Fibroblast of gingiva (primary cell): ENCODE data around the gene EFCAB11.
A peak's percentile ranks its signal among the peaks of the same experiment; 100 is the strongest.

Experiments
- DNase-seq: peaks from one replicate; pipeline ENCODE4 v3.0.0-alpha.2; 2011; ENCODE audit warnings: low read depth

Gene EFCAB11

DNA sequence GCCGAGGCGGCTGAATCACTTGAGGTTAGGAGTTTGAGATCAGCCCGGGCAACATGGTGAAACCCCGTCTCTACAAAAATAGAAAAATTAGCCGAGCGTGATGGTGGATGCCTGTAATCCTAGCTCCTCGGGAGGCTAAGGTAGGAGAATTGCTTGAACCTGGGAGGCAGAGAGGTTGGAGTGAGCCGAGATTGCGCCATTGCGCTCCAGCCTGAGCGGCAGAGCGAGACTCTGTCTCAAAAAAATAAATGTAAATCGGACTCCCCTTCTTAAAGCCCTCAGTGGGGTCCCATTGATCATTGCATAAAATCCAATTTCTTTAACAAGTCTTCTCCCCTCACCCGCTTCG, 2.1 kb upstream of the EFCAB11 start:
- DNase-seq, result no peak

DNA sequence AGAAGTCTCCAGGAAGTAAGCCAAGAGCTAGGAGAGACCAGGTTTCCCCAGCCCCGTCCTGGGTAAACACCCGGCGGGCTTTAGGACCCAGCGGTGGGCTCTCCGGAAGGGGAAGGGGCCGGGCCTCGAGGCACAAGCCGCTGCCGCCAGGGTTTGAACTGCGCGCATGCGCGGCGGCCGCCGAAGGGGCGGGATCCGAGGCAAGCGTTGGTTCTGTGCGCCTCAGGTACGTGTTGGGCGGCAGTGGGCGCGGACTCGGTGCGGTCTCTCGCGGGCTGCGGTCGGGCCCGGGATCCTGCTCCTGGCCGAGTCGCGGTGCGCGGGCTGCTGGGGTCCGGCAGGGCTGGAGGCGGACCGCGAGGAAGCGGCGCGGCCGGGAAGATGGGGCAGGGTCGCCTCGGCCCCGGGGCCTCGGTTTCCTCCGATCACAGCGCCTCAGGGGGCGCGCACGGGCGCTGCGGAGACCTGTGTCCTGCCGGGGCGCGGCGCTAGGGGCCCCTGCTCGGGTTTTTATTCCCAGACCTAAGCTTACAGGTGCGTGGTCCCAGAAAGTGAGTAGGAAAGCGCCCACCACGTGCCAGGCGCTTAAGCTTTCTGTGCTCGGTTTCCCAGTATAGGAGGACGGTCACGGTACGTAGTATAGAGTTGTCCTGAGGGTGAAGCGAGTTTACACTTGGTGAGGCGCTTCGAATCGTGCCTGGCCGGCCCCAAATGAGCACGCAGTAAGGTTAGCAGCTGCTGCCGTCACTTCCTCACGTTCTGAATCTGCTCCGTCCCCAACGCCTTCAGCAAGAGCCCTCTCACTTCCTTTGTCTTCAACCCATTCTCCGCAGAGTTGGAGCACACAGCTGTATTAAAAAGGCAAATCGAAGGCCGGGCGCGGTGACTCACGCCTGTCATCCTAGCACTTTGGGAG, 1.5 kb upstream of the EFCAB11 start, which contains the start of gene TDP1:
TSS of gene TDP1 (plus strand) at position 183 of the 916 bp plus-strand sequence. CDS start 7,188 bp downstream, outside the sequence.
- DNase-seq, result peak; percentile 92

DNA sequence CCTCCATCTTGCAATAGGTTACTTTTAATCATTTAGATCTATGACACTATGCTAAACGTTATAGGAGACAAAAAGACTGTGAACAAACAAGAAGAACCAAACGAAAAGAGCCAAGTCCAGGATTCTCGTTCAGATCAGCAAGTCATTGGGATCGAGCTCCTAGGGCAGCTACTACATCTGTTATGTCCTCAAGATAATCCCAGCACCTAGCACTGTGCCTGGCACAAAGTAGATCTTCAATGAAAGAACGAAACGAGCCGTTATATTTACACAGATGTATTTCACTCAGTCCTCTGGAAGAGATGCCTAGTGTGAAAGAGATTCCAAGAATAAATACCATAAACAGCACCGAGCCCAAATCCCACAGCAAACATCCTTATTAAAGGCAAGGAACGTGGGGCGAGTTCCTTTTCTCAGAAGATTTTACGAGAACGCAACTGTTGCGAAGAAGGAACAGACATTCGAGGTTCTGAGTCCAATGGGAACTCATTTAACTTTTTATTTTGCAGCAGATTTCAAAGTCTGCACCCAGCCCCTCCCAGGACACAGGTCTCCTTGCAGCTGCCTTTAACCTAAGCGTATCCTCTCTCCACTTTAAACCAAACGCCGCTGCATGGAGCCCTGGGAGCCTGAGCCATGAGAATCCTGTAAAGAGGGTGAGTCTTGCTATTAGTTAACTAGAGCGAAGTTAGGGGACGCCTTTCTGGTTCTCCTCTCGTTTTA, 653 bp upstream of the EFCAB11 start:
- no peak for DNase-seq

DNA sequence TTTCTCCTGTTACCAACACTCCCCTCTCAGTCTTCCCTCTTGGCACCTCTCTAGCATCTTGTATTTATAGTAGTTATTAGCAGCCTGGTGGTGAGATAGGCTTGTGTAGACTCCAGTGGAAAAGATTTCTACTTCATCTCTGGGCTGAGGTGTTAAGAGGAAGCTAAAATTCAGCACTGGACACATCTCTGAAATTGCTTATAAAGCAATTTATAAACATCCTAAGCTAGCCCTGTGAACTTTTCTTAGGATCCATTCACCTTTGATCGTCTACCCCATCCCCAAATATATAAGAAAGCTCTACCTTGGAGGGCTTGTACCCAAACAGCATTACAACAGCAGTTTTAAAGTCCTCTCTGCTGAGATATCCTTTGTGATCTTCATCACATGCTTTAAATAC, 928 bp downstream of the EFCAB11 start:
- no peak for DNase-seq

DNA sequence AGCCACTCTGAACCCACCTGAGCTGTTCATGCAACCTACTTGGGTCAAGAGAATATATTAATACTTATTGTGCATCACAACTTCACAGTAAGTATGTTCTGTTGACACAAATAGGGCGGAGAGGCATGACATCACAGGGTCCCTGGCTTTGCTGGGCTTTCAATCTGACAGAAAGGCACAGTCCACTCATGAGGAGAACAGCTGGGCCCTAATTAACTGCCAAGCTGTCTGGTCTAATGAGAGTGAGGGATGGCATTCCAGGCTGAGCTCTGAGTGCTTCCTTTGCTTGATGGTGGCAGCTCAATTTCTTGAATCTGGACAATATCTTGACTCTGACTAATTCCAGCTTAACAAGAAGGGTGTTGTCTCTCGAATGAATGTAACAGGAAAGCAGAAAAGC, 2.0 kb downstream of the EFCAB11 start:
- DNase-seq, result no peak

DNA sequence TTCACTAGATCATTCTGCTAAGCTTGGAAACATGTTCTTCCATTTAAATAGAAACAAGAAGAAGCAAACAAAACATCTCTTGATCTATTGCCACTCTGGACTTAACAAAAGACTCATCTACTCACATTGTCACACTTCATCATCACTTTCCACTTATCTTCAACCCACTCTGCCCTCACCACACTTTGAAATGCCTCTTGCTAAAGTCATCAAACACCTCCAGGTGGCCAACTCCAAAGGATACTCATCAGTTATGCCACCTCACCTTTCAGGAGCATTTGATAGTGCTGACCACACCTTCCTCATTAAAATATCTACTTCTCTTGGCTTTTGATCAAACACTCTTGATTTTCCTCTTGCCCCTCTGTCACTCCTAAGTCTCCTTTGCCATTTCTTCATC, 7.2 kb downstream of the EFCAB11 start:
- no peak for DNase-seq

DNA sequence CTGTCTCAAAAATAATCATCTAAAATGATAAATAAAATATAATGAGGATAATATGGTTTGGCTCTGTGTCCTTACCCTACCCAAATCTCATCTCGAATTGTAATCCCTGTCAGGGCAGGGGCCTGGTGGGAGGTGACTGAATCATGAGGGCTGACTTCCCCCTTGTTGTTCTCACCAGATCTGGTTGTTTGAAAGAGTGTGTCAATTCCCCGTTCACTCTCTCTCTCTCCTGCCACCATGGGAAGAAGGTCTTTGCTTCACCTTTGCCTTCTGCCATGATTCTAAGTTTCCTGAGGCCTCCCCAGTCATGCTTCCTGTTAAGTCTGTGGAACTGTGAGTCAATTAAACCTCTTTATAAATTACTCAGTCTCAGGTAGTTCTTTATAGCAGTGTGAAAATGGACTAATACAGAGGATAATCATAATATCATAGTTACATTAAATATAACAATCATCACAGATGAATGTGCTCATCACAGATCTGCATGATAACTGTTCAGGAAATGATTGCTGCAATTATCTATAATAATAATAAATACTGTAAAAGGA, 12.6 kb downstream of the EFCAB11 start:
- no peak for DNase-seq

DNA sequence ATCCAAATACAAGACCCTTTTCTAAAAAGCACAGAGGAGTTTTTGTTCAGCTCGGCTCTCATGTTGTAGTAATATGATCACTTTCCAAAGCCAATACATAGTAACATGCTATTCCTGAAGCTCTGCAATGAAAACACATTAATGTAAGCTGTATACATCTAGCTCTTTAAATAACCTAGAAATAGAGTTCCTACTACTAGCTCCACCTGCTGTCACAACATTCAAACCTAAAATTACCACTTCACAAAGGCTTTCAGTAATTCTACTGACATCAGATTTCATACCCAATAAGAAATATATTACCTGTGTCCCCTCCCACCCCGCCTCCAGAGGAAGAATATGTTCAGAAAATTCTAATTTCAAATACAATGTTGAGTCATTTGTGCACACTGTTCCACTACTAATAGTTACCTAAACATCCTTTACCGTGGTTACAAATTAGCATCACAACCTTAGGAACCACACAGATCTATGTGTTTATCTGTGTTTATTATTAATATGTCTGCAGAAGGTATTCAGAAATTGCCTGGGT, 17.8 kb downstream of the EFCAB11 start:
- no peak for DNase-seq

DNA sequence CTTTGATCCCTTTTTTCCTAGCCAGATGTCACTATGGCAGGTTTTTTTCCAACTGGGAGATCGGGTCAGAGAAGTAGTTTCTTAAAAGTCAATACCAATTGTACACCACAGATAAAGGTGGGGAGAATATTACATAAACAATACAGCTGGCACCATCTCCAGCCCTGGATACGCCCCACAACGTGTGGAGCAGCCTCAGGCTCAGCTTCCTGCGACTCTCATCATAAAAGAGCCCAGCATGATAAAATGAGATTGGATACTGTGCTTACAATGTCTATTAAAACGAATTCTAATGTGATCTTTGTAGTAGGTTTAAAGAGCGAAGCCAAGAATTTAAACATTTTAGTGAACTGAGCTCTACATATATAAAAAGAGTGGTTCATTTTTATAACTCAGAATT, 21.5 kb downstream of the EFCAB11 start:
- no peak for DNase-seq

DNA sequence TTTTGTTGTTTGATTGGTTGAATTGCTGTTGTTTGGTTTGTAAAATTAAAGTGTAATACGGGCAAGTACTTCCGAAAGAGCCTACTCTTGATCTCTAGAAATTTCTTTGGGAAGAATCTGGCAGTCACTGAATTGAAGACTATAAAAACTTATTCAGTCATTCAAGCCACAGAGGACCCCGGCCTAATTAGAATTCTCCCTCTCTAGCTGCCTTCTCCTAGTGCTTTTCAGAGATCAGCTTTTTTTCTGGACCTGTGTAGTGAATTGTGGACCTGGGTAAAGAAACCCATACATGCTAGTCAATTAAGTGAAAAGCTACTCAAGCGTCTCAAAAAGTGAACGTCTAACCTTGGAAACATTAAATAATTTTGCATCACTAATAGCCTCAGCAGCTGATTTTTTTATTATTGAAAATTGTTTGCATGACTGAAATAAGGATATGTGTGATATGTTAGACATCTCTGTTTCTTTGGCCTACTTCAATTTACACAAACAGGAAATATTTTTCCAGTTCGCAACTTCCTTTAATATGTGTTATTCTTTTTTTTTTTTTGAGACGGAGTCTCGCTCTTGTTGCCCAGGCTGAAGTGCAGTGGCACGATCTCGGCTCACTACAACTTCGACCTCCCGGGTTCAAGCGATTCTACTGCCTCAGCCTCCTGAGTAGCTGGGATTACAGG, 27.2 kb downstream of the EFCAB11 start:
- DNase-seq, result peak; percentile 14

DNA sequence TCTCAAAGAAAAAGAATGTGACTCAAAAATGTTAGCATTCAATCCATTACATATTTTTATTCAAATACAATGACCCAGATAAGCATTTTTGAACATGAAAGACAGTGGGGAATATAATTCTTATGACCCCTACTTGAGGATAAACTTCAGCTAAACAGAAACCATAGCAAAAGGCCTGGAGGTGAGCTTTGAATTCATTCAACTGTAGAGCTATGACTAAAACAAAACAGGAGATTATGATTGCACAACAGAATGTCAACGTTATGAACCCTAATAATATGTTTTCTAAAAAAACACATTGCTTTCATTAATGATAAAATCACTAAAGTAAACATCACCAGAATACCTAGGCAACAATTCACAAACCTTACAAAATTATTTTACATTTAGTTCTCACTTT, 27.8 kb downstream of the EFCAB11 start:
- peak; percentile 53 for DNase-seq

DNA sequence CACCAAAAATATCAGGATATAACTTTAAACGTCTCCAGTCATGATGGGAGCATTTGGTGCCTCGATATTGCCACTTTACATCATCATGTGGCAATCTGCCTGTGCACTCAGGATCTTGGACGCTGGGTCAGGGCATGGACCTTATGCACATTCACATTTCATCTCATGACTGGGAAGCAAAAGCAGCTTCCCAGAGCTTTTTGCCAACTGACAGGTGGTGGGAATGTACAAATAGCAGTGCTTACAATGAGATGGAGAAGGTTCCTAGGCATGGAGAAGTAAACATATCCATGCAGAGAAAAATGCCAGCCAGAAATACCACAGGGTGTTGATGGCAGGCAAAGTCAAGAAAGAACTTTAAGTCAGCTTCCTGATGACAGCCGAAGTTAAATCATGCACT, 30.3 kb downstream of the EFCAB11 start:
- no peak for DNase-seq

DNA sequence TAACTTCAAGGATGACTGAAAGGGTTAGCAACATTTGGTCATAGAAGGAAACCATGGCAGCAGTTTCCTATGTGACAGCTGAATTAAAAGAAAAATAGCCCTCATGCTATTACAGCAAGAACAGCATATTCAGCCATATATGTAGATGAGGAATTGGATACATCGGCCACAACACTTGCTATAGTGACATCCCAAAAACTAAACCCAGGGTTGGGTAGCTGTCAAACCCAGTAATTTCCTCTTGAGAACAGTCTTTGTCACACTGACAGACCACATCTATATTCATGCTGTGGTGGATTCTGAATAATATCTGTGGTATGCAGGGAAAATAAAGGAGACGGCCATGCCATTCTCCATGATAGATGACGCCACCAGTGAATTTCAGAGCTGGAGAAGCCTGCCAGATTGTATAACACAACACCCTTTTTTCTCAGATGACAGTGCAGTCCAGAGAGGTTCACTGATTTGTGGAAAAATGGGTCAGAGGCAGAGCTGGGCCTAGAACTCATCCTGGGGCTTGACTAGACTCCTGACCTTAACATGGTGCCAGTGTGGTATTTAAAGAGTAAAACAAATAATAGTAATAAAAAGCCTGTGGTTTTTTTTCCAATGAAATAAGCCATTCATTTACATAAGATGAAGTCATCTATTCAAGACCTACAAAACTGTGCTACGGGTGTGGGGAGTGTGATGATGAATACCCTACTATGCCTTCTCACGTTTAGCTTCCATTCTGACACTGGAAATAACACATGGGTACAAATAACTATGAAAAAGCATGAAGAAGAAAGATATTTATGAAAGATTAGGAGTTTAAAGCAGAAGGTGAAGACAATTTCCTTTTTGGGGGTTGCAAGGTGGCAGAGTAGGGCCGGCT, 32.3 kb downstream of the EFCAB11 start:
- peak; percentile 81 for DNase-seq

DNA sequence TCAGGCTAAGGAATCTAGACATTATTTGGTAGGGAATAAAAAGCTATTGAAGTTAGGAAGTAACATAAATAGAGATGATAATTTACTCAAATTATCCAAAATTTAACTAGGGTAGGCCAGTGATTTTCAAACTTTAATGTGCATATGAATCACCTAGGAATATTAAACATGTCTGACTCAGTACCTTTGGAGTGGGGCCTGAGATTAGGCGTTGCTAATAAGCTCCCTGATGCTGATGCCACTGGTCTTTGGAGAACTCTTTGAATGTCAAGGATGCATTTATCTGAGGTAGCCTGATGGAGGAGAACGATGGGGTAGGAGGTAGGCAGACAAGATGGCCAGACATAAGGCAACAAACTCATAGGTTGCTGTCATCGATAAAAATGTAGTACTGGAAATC, 33.2 kb downstream of the EFCAB11 start:
- no peak for DNase-seq

DNA sequence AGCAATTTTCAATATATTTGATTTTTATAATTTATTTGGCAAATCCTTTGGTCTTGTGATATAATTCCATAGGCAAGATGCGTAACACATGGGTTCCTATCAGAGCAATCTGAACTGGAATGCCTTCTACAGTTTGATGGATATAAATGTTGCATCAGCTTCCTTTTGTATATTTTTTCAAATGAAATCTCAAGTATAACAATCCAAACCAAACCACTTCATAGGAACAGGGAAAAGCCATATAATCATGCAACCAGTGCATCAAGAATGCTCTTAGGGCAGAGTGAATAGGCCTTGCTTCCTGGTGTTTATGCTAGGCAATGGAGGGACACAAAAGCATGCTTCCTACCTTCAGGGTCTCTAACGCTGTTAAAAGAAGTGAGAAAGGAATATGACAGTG, 34.5 kb downstream of the EFCAB11 start:
- no peak for DNase-seq

DNA sequence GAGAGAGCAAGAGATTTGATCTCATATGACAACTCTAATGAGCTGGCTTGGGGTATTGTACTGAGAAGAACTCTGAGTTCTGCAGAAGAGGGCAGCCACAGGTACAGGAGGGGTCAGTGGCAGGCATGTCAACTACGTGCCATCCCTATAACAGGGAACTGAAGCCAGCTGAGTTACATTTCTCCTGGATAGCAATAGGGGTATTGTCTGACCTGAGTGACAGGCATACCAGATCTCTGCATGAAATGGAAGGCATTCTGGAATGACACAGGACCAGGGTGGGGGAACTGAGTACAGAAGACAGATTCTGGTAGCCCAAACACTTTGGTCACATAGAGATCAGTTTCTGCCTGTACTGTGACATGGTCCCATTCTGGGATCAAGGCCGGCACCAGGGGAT, 35.8 kb downstream of the EFCAB11 start:
- DNase-seq, result no peak

DNA sequence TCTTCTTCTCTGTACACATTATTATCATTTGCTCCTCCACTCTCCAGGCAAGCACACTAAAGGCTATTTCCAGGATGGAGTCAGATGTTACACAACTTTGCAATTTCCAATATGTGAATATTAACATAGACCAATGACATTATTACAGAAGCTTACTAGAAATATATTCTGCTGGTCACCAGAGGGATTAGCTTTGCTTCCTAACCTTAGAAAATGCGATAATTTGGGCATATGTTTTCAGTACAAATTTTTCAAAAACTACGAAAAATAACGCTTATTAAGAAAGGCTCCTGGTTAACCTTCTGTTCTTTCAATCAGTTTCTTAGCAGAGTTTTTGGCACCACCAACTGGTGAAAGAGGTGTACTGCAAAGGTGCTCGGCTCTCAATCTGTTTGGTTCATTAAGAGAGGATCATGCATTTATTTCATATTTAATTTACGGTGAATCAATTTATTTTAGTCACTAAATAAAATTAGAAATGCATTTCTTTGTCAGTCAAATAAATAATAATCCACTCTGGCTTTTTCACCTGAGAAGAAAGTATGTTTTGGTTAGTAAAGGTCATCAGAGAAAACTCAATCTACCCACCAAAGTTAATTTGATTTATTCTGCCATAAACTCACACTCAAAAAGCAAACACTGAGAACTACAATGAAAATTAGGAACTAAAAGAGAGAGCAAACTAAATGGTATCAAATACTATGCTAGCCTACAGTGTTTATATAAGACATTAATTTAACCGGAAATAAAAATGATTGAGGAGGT, 39.2 kb downstream of the EFCAB11 start:
- DNase-seq, result peak; percentile 63

DNA sequence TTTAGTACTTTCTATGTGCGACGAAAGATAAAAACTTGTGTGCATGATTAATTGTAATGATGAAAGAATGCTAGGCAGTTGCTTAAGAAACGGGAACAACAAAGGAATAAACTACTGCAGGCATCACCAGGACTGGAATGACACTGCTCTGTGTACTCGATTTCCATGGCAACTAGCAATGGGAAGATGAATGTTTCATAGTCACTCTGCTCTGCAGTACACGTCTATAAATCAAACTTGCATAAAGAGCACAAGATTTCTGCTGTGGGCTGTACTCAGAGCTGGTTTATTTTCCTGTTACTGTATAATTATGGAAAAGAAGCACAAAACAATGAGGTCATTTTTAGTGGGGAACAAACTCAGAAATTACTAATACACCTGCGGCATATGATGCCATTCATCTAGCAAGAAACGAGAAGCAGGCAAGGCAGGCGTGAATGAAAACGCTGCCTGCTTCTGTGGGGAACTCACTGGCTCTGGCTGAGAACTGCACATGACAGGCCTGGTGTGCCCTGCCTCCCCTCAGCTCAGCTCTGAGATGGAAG, 41.8 kb downstream of the EFCAB11 start:
- DNase-seq, result peak; percentile 98

DNA sequence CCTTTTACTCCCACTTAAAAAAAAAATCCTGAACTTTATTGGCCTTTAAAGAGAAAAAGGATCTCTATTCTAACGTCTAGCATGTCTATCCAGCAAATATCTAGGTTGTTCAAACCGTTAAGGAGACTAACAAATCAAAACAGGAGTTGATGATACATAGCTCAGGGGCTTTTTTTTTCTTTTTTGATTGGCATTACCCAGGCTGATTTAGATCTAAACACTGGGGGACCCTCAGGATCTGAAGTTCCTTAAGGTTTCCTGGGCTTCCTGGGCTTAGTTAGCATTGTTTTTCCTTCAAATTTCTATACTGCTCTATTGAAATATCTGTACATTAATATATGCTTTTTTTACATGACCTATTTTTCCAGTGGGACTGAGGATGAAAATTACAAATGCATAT, 42.3 kb downstream of the EFCAB11 start:
- DNase-seq, result no peak
